OCI-LY7 (cell line): ENCODE results near the gene MMP15. TPM values are rescaled to one million over a fixed set of nuclear protein-coding genes. Genes with fewer than 3 reads are reported as not detected.

Source experiments
- BruUV-seq: library from RNA; stranded (reverse); fragments of 400-500 nt; replicated peaks from 2 replicates; lab custom pipeline; 2021; lab: Mats Ljungman, UMichigan
- CTCF ChIA-PET: fragments of 300-600 bp; sonication (Branson Sonifier 250); formaldehyde crosslinking; loops from one replicate; lab custom pipeline; 2022; ENCODE audit warnings: antibody characterized with exemption; ENCODE audit not compliant: unreplicated experiment; lab: Charles Lee
- POLR2A ChIA-PET: fragments of 300-600 bp; sonication (Branson Sonifier 250); formaldehyde crosslinking; loops from one replicate; lab custom pipeline; 2022; ENCODE audit warnings: antibody characterized with exemption; lab: Charles Lee
- DNase-seq: peaks from one replicate; pipeline ENCODE4 v3.0.0-alpha.2; 2015; ENCODE audit warnings: low spot score
- H2AFZ ChIP-seq: fragments of 200-600 bp; sonication (generic), shearing (Covaris generic); 2 replicates; pipeline ENCODE4 v1.6.1; 2014; ENCODE audit warnings: mild to moderate bottlenecking, antibody characterized with exemption, low read length, moderate library complexity
- H3K27ac ChIP-seq: fragments of 200-600 bp; sonication (generic); 2 replicates; pipeline ENCODE4 v1.5.1; 2014; ENCODE audit warnings: mixed run types, low read depth, mild to moderate bottlenecking, moderate library complexity, low read length, inconsistent platforms; ENCODE audit not compliant: poor library complexity, severe bottlenecking
- H3K36me3 ChIP-seq: fragments of 200-600 bp; sonication (generic); 2 replicates; pipeline ENCODE4 v1.6.1; 2014; ENCODE audit warnings: mild to moderate bottlenecking, antibody characterized with exemption, low read length, moderate library complexity, mixed read lengths; ENCODE audit not compliant: insufficient read depth
- H3K4me1 ChIP-seq: fragments of 200-600 bp; sonication (generic); 2 replicates; pipeline ENCODE4 v1.5.1; 2014; ENCODE audit warnings: mild to moderate bottlenecking, low read length; ENCODE audit not compliant: insufficient read depth, poor library complexity, severe bottlenecking
- H3K4me2 ChIP-seq: fragments of 200-600 bp; sonication (generic); 2 replicates; pipeline ENCODE4 v1.6.1; 2014; ENCODE audit warnings: mild to moderate bottlenecking, low read length
- H3K4me3 ChIP-seq: fragments of 200-600 bp; sonication (generic); 2 replicates; pipeline ENCODE4 v1.5.1; 2014; ENCODE audit warnings: mild to moderate bottlenecking, low read depth, low read length; ENCODE audit not compliant: poor library complexity, severe bottlenecking
- H3K79me2 ChIP-seq: fragments of 200-600 bp; sonication (generic); 2 replicates; pipeline ENCODE4 v1.6.1; 2016; ENCODE audit warnings: low read depth, mild to moderate bottlenecking, low read length, moderate library complexity, mixed read lengths; ENCODE audit not compliant: insufficient read depth
- H3K9me2 ChIP-seq: fragments of 200-600 bp; sonication (generic); 2 replicates; pipeline ENCODE4 v1.6.1; 2016; ENCODE audit warnings: mild to moderate bottlenecking, low read length, mixed read lengths; ENCODE audit not compliant: insufficient read depth
- H3K9me3 ChIP-seq: fragments of 200-600 bp; sonication (generic); 2 replicates; pipeline ENCODE4 v1.6.1; 2014; ENCODE audit warnings: mild to moderate bottlenecking, mixed run types, low read length, mixed read lengths
- H4K20me1 ChIP-seq: fragments of 200-600 bp; sonication (generic); 2 replicates; pipeline ENCODE4 v1.6.1; 2014; ENCODE audit warnings: mild to moderate bottlenecking, antibody characterized with exemption, low read length, moderate library complexity, mixed read lengths; ENCODE audit not compliant: insufficient read depth
- CTCF ChIP-seq: fragments of 200-600 bp; sonication (generic); conservative IDR thresholded peaks from 2 replicates; pipeline ENCODE4 v1.5.1; 2014; ENCODE audit warnings: mild to moderate bottlenecking, antibody characterized with exemption, low read length, moderate library complexity, mixed read lengths
- EZH2phosphoT487 ChIP-seq: fragments of 200-600 bp; sonication (generic); IDR thresholded peaks from 2 replicates; pipeline ENCODE4 v1.6.1; 2018; ENCODE audit warnings: low read depth, borderline replicate concordance, mild to moderate bottlenecking, mixed run types, antibody characterized with exemption, low read length, moderate library complexity, mixed read lengths
- intact Hi-C: fragments of 100-400 bp; cut with micrococcal nuclease; formaldehyde crosslinking; loops from one replicate; pipeline ENCODE4 v1.10.0; 2022; ENCODE audit not compliant: unreplicated experiment
- total RNA-seq, 2 experiments: library from RNA; depleted of rRNA in 1 of 2; stranded (reverse); fragments of >200 nt in 1 of 2; shearing (Covaris generic) in 1 of 2; gene quantifications; 2 replicates each; pipeline ENCODE4 v1.2.3, GENCODE V29; 2014 to 2022

The MMP15 gene
- total RNA-seq, 2 experiments from 2014 or later, result 0.21 TPM; not detected in 1

DNA sequence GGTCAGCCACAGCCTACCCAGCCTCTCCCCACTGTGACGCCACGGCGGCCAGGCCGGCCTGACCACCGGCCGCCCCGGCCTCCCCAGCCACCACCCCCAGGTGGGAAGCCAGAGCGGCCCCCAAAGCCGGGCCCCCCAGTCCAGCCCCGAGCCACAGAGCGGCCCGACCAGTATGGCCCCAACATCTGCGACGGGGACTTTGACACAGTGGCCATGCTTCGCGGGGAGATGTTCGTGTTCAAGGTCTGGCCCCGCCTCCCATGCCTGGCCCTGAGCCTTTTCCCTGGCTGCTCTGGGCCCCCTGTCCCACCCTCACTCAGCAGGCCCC lies 16.0 kb downstream of the MMP15 start:
- Histone ChIP-seq H3K9me2 (no peaks in the 10 kb centered on the region), H3K27ac (no peak overlapping the region), H3K79me2 (no peaks in the 10 kb centered on the region), H3K4me3 (no peak overlapping the region), H3K4me1 (no peaks in the 10 kb centered on the region), H3K4me2 (no peak overlapping the region), H3K9me3 (no peaks in the 10 kb centered on the region), H3K36me3 (no peaks in the 10 kb centered on the region), H4K20me1 (no peaks in the 10 kb centered on the region), H2AFZ (no peak overlapping the region)
- ChIA-PET CTCF (no interaction called here), POLR2A (no interaction called here)
- intact Hi-C loops, result no loop called here
- BruUV-seq, result no TSS peak
- no peak for DNase-seq
- TF ChIP-seq CTCF, result no peak
- TF ChIP-seq EZH2phosphoT487, result no peak

- Histone ChIP-seq H3K79me2 (no peaks in the 10 kb centered on the region), H3K9me3 (no peaks in the 10 kb centered on the region), H2AFZ (0 out of 2 replicates have a peak overlapping the region, but pooled peaks have one; percentile 16), H3K36me3 (no peaks in the 10 kb centered on the region), H3K4me3 (no peak overlapping the region), H4K20me1 (no peaks in the 10 kb centered on the region), H3K4me1 (no peaks in the 10 kb centered on the region), H3K9me2 (no peaks in the 10 kb centered on the region), H3K27ac (no peak overlapping the region), H3K4me2 (no peak overlapping the region)
- POLR2A ChIA-PET, result interaction anchor here (0.6 kb wide), 1 partner anchor 11 kb away, joined by 3 read pairs; no protein-coding TSS in a partner anchor
- BruUV-seq, result no TSS peak
- no peak for DNase-seq
- TF ChIP-seq CTCF (no peak), EZH2phosphoT487 (no peak)
- intact Hi-C loops, result no loop called here
- CTCF ChIA-PET, result no interaction called here
Measured at GRCh38 chr16:58042001-58042885, 16.7 kb downstream of the MMP15 start.

DNA sequence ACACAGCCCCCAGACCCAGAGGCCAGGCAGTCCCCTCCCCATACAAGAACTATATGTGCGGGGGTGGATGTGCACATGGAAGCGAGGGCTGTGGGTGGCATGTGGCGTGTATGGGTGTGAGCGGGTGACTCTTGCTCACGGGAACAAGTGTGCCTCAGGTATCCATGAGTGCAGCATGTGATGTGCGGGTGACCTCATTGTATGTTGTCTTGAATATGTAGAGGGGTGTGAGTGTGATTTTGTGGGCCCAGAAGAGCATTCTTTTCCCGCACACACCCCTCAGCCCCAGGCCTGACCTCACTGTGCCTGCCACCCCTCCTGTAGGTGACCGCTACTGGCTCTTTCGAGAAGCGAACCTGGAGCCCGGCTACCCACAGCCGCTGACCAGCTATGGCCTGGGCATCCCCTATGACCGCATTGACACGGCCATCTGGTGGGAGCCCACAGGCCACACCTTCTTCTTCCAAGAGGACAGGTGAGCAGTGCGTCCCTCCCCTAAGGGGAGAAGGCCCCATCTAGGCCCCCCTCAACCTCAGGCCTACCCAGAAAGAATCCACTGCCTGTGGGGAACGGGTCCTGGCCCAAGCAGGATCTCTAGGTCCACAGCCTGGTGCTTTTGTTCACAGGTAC lies 17.4 kb downstream of the MMP15 start:
- intact Hi-C loops, result no loop called here
- POLR2A ChIA-PET, result interaction anchor here (0.6 kb wide), 1 partner anchor 11 kb away, joined by 3 read pairs; no protein-coding TSS in a partner anchor
- H4K20me1 ChIP-seq, result no peaks in the 10 kb centered on the region
- CTCF ChIA-PET, result no interaction called here
- DNase-seq, result no peak
- BruUV-seq, result no TSS peak
- no peak overlapping the region for H3K4me3 ChIP-seq
- no peaks in the 10 kb centered on the region for H3K9me3 ChIP-seq
- TF ChIP-seq EZH2phosphoT487 (no peak), CTCF (no peak)
- no peaks in the 10 kb centered on the region for H3K79me2 ChIP-seq
- H3K9me2 ChIP-seq, result no peaks in the 10 kb centered on the region
- no peak overlapping the region for H3K4me2 ChIP-seq
- no peaks in the 10 kb centered on the region for H3K4me1 ChIP-seq
- no peak overlapping the region for H3K27ac ChIP-seq
- H2AFZ ChIP-seq, result 0 out of 2 replicates have a peak overlapping the region, but pooled peaks have one; percentile 16
- no peaks in the 10 kb centered on the region for H3K36me3 ChIP-seq
